HG02623 (cell line): Measurements from ENCODE around the gene PTPN4.

ENCODE experiments used
- ATAC-seq: cut with Tn5 transposase; IDR thresholded peaks from one replicate; pipeline ENCODE4 v1.9.1; 2021; ENCODE audit warnings: moderate library complexity; ENCODE audit not compliant: unreplicated experiment

PTPN4 gene

GRCh38 chr2:119759451-119760236, at the start of gene PTPN4:
TSS of gene PTPN4 (plus strand) at chr2:119759922. CDS start at chr2:119809854, 49,932 bp downstream.
- ATAC-seq: peak; percentile 95

GRCh38 chr2:119710281-119710680, 49.4 kb upstream of the PTPN4 start:
- ATAC-seq: no peak

- ATAC-seq: no peak
These were observed 48.4 kb upstream of the PTPN4 start for GRCh38 chr2:119711352-119711751.

GRCh38 chr2:119712571-119712970, 47.2 kb upstream of the PTPN4 start:
- ATAC-seq: no peak

- no peak for ATAC-seq
These were observed 45.8 kb upstream of the PTPN4 start for GRCh38 chr2:119713819-119714490.

GRCh38 chr2:119715409-119716283, 44.1 kb upstream of the PTPN4 start:
- ATAC-seq: no peak

- ATAC-seq: no peak
These were observed 43.4 kb upstream of the PTPN4 start for GRCh38 chr2:119716284-119716672.

- no peak for ATAC-seq
These were observed 41.0 kb upstream of the PTPN4 start for GRCh38 chr2:119718501-119719260.

- ATAC-seq: no peak
These were observed 40.5 kb upstream of the PTPN4 start for GRCh38 chr2:119719261-119719627.

- no peak for ATAC-seq
These were observed 38.7 kb upstream of the PTPN4 start for GRCh38 chr2:119721043-119721442.

- ATAC-seq: no peak
These were observed 38.3 kb upstream of the PTPN4 start for GRCh38 chr2:119721462-119721861.

GRCh38 chr2:119721904-119722303, 37.8 kb upstream of the PTPN4 start:
- no peak for ATAC-seq

- ATAC-seq: no peak
These were observed 36.5 kb upstream of the PTPN4 start for GRCh38 chr2:119723186-119723585.

GRCh38 chr2:119723784-119724467, 35.8 kb upstream of the PTPN4 start:
- no peak for ATAC-seq

GRCh38 chr2:119724656-119725485, 34.9 kb upstream of the PTPN4 start:
- no peak for ATAC-seq

GRCh38 chr2:119727493-119727892, 32.2 kb upstream of the PTPN4 start:
- no peak for ATAC-seq

GRCh38 chr2:119728421-119728820, 31.3 kb upstream of the PTPN4 start:
- ATAC-seq: no peak

- no peak for ATAC-seq
These were observed 29.0 kb upstream of the PTPN4 start for GRCh38 chr2:119730671-119731177.

- no peak for ATAC-seq
These were observed 27.7 kb upstream of the PTPN4 start for GRCh38 chr2:119731983-119732382.
